GM13976 (cell line): ENCODE measurements around the gene PRR5L.

Experiments
- DNase-seq: peaks from one replicate; pipeline ENCODE4 v3.0.0; 2012; ENCODE audit warnings: low spot score
- in situ Hi-C: fragments of 300-500 bp; cut with MboI; formaldehyde crosslinking; loops from one replicate; pipeline ENCODE4 v1.12.0; 2022; ENCODE audit warnings: low sequenced_read_pairs, mixed read lengths, inconsistent platforms; ENCODE audit not compliant: unreplicated experiment
- TF ChIP-seq, protein P1 (sequence below): IDR thresholded peaks from 2 replicates; pipeline ENCODE4 v1.5.1; 2012; ENCODE audit warnings: borderline replicate concordance, mild to moderate bottlenecking; ENCODE audit not compliant: insufficient read depth; ENCODE audit errors: extremely low read depth, missing control alignments, control extremely low read depth

The PRR5L gene

DNA sequence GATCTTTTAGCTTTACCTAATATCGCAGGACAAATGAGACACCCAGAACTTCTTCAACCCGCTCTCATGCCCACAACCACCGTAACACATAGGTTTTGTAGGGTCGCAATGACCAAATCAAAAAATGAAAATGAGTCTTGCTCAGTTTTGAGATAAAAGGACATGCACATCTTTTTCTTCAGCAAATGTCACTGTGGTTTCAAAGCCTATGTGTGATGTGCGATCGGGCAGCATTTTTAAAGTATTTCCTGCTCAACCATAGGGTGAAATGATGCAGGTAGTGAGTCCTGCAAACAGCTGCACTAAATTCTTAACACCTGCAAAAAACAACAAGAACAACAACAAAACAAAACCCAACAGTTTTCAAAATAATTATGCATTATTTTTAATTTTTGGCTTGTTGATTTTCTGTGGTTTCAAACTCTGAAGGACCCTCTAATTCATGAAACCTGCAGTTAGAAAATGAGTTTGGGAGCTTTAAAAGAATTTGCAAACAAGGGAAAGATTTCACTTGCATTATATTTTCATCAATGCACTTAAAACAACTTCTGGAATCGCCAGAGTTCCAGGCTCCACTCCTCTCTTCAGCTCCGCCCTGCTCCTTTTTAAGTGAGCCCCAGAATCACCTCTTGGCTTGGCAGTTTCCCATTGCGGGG lies 79.4 kb downstream of the PRR5L start:
- no peak for DNase-seq
- TF ChIP-seq, protein P1, sequence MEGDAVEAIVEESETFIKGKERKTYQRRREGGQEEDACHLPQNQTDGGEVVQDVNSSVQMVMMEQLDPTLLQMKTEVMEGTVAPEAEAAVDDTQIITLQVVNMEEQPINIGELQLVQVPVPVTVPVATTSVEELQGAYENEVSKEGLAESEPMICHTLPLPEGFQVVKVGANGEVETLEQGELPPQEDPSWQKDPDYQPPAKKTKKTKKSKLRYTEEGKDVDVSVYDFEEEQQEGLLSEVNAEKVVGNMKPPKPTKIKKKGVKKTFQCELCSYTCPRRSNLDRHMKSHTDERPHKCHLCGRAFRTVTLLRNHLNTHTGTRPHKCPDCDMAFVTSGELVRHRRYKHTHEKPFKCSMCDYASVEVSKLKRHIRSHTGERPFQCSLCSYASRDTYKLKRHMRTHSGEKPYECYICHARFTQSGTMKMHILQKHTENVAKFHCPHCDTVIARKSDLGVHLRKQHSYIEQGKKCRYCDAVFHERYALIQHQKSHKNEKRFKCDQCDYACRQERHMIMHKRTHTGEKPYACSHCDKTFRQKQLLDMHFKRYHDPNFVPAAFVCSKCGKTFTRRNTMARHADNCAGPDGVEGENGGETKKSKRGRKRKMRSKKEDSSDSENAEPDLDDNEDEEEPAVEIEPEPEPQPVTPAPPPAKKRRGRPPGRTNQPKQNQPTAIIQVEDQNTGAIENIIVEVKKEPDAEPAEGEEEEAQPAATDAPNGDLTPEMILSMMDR: no peak
- in situ Hi-C loops: no loop called here

DNA sequence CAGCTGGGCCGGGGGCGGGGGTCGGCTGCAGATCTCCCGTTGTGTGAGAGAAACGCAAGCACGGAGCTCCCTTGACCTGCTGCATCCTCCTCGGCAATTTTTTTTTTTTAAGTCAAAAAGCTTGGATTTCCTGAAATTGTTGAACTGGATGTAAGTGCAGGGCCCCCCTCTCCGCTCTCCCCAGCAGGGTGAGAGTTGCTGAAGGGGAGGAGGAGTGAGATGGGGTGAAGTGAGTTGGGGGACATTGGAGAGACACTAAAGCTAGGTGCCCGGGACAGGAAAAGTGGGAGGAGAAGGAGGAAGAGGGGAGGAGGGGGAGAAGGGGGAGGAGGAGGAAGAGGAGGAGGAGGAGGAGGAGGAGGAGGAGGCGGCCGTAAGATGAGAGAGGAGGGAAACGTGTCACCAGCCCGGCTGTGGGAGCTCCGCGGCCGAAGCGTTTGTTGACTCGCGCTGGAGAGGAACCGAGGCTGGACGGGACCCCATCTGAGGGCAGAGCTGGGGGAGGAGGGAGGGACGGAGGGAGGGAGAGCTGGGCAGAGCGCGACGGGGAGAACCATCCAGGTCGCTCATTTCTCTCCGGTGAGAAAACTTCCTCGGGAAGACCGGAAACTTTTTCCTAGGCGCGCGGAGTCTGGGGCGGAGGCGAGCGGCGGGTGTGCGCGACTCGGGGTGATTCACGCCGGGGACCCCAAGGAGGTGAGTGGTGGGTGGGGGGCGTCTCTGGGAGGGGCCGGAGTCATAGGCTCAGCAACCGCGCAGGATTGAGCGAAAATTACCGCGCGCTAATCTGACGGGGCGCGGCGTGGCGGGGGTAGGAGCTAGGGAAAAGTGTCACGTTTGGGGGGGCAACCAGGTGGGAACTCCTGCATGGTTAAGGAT lies 80.2 kb downstream of the PRR5L start:
- in situ Hi-C loops: no loop called here
- TF ChIP-seq, protein P1: no peak

DNA sequence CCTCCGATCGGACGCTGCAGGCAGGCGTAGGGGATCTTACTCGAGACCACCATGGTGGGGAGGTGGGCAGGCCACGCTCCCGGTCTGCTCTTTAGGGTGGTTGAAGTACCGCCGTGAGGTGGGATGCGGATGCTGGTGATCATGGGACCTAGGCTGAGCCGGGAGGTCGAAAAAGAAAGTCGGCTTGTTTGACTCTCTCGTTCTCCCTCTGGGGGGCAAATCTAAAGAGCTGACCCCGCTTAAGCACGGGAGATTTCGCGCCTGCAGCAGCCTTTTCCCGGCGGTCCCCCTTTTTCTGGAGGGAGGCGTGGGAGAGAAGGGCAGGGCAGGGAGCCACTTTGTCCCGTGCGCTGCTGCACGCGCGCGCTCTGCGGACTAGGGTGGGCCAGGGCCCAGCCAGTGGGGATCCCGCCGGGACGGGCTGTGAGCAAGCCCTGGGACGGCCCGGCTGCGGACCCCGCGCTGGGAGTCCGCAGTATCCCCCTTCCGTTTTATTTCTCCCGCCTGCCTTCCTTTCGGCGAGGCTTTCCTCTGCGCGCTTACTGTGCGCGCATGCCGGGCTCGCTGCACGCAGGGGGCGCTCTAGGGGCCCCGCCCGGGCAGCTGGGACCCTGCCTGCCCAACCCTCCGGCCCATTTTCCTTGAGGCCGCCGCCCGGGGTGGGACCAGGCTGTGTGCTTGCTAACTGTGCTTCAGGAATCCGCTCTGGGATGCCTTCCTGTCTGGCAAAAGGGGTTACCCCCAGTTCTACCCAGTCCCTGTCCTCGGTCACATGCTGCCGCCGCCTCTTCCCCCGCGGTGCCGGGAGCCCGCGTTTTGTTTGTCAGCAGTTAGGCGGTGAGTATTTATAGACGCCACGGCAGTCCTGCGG lies 81.0 kb downstream of the PRR5L start:
- TF ChIP-seq, protein P1: peak; percentile 37
- peak; percentile 66 for DNase-seq
- in situ Hi-C loops: no loop called here

More for the DNA sequence above, 80.2 kb downstream of the PRR5L start:
- peak; percentile 35 for DNase-seq

DNA sequence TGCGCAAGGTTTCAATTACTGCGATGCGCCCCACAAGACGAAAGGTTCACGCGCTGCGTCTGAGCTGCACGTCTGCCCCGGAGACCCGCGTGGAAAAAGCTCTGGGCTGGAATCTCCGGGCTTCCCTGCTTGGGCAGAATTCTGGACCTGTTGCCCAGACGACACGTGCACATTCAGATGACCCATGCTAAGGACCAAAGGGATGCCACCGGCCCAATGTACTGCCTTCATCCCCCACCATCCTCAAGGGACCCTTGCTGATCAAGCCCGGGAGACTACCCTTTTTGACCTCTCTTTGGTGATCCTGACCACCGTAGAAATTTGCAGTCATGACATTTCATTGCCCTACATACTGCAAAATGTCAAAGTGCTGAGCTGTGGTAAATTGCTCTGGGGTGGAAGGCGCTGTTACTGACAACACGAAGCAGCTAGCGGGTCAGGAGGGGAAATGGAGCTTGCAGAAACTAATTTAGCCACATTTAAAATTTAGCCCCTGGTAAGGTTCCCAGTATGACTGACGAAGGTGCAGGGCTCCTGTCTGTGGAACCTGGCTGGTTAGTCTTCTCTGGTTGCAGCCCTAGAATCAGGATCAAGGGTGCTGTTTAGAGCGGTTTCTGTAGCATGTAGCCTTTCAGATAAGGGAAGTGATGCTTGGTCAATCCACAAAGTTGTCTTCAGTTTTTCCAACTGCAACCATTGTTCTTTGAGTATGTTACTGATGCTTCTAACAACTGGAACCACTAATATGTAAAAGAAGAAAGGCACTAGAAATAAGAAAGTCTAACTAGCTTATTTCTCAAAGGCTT lies 81.9 kb downstream of the PRR5L start:
- TF ChIP-seq, protein P1: no peak
- in situ Hi-C loops: no loop called here
- no peak for DNase-seq

DNA sequence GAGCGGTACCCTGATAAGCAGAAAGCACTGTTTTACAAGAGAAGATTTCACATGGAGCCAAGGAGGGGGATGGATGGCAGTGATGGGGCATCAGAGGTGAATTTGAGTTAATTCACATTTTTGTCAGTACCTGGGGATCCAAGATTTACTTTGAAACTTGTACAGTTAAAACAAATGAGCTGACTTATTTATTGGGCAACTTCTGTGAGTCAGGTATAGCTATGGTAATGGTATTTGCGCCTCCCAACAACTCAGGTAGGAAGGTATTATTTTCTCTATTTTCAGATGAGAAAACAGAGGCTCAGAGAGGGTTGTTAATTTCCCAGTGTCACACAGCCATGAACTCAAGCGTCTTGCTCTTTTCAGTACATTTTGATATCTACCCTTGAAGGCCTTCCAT lies 83.6 kb downstream of the PRR5L start:
- in situ Hi-C loops: no loop called here
- no peak for DNase-seq
- TF ChIP-seq, protein P1: no peak
